CD4-positive, alpha-beta T cell (primary cell): ENCODE data around the gene TPT1. TPM values are rescaled to one million over a fixed set of nuclear protein-coding genes. Genes with fewer than 3 reads are reported as not detected.

ENCODE experiments used
- ATAC-seq: fragments of 200-7000 bp; cut with Tn5 transposase; one replicate; pipeline ENCODE4 v1.10.0; 2022; ENCODE audit warnings: mild to moderate bottlenecking; ENCODE audit not compliant: poor library complexity
- CTCF ChIA-PET: fragments of 350-600 bp; sonication (Branson Sonifier 250); formaldehyde crosslinking; loops from one replicate; lab custom pipeline; 2021; ENCODE audit warnings: antibody characterized with exemption, inconsistent platforms; lab: Charles Lee
- POLR2A ChIA-PET: fragments of 350-600 bp; sonication (Branson Sonifier 250); formaldehyde crosslinking; loops from one replicate; lab custom pipeline; 2021; ENCODE audit warnings: antibody characterized with exemption, inconsistent platforms; lab: Charles Lee
- DNase-seq, 14 experiments: peaks; one replicate each; pipeline ENCODE4 v3.0.0-alpha.2; 2013 to 2020; ENCODE audit warnings: mixed read lengths in 2 of 14
- H3K27ac ChIP-seq, 2 donors: one replicate each; pipeline versions ENCODE4 v1.5.1 to v1.7.0; 2013; ENCODE audit warnings: low read length in 2 of 2, low read depth in 1 of 2, mild to moderate bottlenecking in 1 of 2
- H3K27me3 ChIP-seq, 2 experiments: 1 replicate in 1 of 2; 2 replicates in 1 of 2; pipeline versions ENCODE4 v1.6.1 to v1.7.0; 2013; ENCODE audit warnings: low read length in 2 of 2, control low read depth in 1 of 2, mild to moderate bottlenecking in 1 of 2, moderate library complexity in 1 of 2; ENCODE audit not compliant: insufficient read depth in 2 of 2, control insufficient read depth in 1 of 2
- H3K36me3 ChIP-seq: one replicate; pipeline ENCODE4 v1.6.1; 2013; ENCODE audit warnings: low read length, control low read depth; ENCODE audit not compliant: insufficient read depth
- H3K4me1 ChIP-seq: one replicate; pipeline ENCODE4 v1.6.1; 2013; ENCODE audit warnings: low read length, control low read depth; ENCODE audit not compliant: insufficient read depth
- H3K4me3 ChIP-seq: one replicate; pipeline ENCODE4 v1.5.1; 2013; ENCODE audit warnings: mild to moderate bottlenecking, low read length, moderate library complexity
- H3K9me3 ChIP-seq, 2 experiments: 1 replicate in 1 of 2; 2 replicates in 1 of 2; pipeline versions ENCODE4 v1.6.1 to v1.7.0; 2013; ENCODE audit warnings: low read length in 2 of 2, mild to moderate bottlenecking in 2 of 2, control low read depth in 1 of 2, moderate library complexity in 1 of 2; ENCODE audit not compliant: control insufficient read depth in 1 of 2, insufficient read depth in 1 of 2
- H3K27ac Mint-ChIP-seq: one replicate; pipeline ENCODE4 v1.8.0; 2020; ENCODE audit warnings: mixed read lengths
- H3K27me3 Mint-ChIP-seq: one replicate; pipeline ENCODE4 v1.8.0; 2021; ENCODE audit warnings: mixed read lengths
- H3K36me3 Mint-ChIP-seq: one replicate; pipeline ENCODE4 v1.8.0; 2021; ENCODE audit warnings: low read depth, mixed read lengths
- H3K4me1 Mint-ChIP-seq: one replicate; pipeline ENCODE4 v1.8.0; 2021; ENCODE audit warnings: low read depth, mixed read lengths
- H3K4me3 Mint-ChIP-seq: one replicate; pipeline ENCODE4 v1.8.0; 2020; ENCODE audit warnings: mild to moderate bottlenecking, mixed read lengths
- H3K9me3 Mint-ChIP-seq: one replicate; pipeline ENCODE4 v1.8.0; 2020; ENCODE audit warnings: mixed read lengths
- intact Hi-C, 2 experiments: fragments of 100-400 bp; cut with DNase I in 1 of 2; cut with micrococcal nuclease in 1 of 2; formaldehyde crosslinking; loops; one replicate each; pipeline versions ENCODE4 v1.15.1 to v1.9.0; 2023 to 2025; cut with DNase I, micrococcal nuclease
- total RNA-seq, 174 experiments: library from RNA in 2 of 174; stranded (reverse) in 2 of 174; gene quantifications; one replicate each; pipeline ENCODE4 v1.2.3 and lab custom pipeline; 2021 to 2026
- TF ChIP-seq, protein P1 (sequence below): fragments of 200-600 bp; IDR thresholded peaks from one replicate; pipeline ENCODE4 v1.8.0; 2022; ENCODE audit warnings: antibody characterized with exemption, mild to moderate bottlenecking

TPT1 gene
- total RNA-seq, 2 experiments from 2014 or later, result 8,742 to 8,834 TPM

DNA sequence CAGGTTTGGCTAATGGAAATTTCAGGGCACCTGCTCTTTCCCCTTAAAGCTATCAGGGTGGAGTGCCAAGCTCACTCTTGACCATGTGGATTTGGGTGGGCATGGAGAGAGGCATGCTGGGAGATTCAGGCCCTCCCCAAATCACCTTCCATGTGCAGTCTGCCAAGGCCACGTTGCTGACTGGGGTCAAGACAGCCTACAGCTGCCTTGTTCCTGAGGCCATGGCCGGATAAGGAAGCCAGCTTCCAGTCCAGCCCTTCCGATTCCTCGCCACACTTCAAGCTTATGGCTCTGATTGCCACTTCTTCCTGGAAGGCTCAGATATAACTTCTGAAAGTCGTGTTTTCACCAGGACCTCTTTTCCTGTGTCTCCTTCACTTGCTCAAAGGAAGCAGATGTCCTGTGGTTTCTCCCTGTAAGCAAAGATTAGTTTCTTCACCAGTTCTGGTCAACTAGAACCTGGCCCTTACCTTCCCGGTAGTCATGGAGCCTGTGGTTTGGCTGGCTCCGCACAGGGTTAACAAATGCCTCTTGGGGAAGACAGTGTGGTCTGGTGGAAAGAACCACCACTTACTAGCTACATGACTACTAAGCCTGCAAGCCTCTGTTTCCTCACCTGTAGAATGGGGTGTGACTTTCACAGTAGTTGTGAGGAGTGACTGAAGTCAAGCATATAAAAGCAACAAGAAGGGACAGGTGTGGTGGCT lies 16.1 kb upstream of the TPT1 start:
- POLR2A ChIA-PET, result interaction anchor here (0.7 to 3.0 kb wide), 8 partner anchors 11 to 60 kb away, joined by 3 to 12 read pairs (median 4); partner anchors contain the start of gene TPT1

DNA sequence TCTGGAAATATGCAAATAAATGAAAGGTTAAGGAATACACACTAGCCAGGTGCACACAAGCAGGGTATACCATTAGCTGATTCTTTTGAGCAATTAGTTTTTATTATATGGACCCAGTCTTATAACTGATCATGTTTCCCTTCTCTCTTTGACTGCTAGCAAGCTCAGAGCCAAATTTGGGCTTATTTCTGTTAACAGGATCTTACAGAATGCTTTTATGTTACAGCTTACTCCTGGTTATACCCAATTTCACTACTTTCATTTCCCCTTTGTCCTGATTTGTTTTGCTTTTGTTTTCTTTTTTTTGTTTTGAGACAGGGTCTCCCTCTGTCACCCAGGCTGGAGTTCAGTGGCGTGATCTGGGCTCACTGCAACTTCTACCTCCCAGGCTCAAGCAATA lies 12.9 kb upstream of the TPT1 start:
- POLR2A ChIA-PET, result interaction anchor here (1.3 kb wide), 1 partner anchor 14 kb away, joined by 7 read pairs; no protein-coding TSS in a partner anchor
- no peaks in the 10 kb centered on the region for H3K9me3 ChIP-seq
- Mint-ChIP-seq H3K27me3 (no peaks in the 10 kb centered on the region), H3K36me3 (peaks cover 67% of the 10 kb centered on the region), H3K4me1 (peaks cover 12% of the 10 kb centered on the region), H3K4me3 (no peak overlapping the region), H3K27ac (no peak overlapping the region), H3K9me3 (no peaks in the 10 kb centered on the region)
- no peak overlapping the region for H3K27ac ChIP-seq
- no peaks in the 10 kb centered on the region for H3K4me1 ChIP-seq
- DNase-seq (no peak), ATAC-seq (no peak)
- H3K36me3 ChIP-seq, result peaks cover 47% of the 10 kb centered on the region
- CTCF ChIA-PET, result no interaction called here
- intact Hi-C loops, result no loop called here
- H3K27me3 ChIP-seq, result no peaks in the 10 kb centered on the region
- H3K4me3 ChIP-seq, result no peak overlapping the region
- TF ChIP-seq, protein P1, sequence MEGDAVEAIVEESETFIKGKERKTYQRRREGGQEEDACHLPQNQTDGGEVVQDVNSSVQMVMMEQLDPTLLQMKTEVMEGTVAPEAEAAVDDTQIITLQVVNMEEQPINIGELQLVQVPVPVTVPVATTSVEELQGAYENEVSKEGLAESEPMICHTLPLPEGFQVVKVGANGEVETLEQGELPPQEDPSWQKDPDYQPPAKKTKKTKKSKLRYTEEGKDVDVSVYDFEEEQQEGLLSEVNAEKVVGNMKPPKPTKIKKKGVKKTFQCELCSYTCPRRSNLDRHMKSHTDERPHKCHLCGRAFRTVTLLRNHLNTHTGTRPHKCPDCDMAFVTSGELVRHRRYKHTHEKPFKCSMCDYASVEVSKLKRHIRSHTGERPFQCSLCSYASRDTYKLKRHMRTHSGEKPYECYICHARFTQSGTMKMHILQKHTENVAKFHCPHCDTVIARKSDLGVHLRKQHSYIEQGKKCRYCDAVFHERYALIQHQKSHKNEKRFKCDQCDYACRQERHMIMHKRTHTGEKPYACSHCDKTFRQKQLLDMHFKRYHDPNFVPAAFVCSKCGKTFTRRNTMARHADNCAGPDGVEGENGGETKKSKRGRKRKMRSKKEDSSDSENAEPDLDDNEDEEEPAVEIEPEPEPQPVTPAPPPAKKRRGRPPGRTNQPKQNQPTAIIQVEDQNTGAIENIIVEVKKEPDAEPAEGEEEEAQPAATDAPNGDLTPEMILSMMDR, result no peak

More for the DNA sequence above, 16.1 kb upstream of the TPT1 start:
- Histone ChIP-seq H3K9me3 (no peaks in the 10 kb centered on the region), H3K4me1 (no peaks in the 10 kb centered on the region), H3K4me3 (no peak overlapping the region), H3K36me3 (peaks cover 26% of the 10 kb centered on the region), H3K27ac (no peak overlapping the region), H3K27me3 (no peaks in the 10 kb centered on the region)
- ATAC-seq (no peak), DNase-seq (no peak)
- Mint-ChIP-seq H3K27ac (peak overlapping the region; percentile 79), H3K4me1 (peaks cover 17% of the 10 kb centered on the region), H3K36me3 (peaks cover 54% of the 10 kb centered on the region), H3K4me3 (no peak overlapping the region), H3K9me3 (no peaks in the 10 kb centered on the region), H3K27me3 (no peaks in the 10 kb centered on the region)
- TF ChIP-seq, protein P1, result no peak
- intact Hi-C loops, result no loop called here
- CTCF ChIA-PET, result no interaction called here

DNA sequence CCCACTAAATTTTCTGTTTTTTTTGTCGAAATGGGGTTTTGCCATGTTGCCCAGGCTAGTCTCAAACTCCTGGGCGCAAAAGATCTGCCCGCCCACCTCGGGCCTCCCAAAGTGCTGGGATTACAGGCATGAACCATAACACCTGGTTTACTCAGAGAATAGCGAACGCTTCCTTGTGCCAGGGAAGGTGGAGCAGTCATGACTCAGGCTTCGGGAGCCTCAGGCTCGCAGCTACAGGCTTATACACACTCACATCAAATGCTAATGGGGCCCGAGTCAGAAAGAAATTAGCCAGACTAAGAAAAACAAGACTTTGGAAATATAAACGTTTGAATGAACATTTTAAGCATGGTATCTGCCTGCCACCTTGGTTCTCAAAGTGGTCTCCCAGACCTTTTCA lies 11.0 kb upstream of the TPT1 start:
- Mint-ChIP-seq H3K27ac (no peak overlapping the region), H3K4me1 (peaks cover 7% of the 10 kb centered on the region), H3K4me3 (no peak overlapping the region), H3K9me3 (no peaks in the 10 kb centered on the region), H3K36me3 (peaks cover 68% of the 10 kb centered on the region), H3K27me3 (no peaks in the 10 kb centered on the region)
- intact Hi-C loops, result no loop called here
- H3K36me3 ChIP-seq, result peaks cover 53% of the 10 kb centered on the region
- no peak overlapping the region for H3K27ac ChIP-seq
- ATAC-seq (no peak), DNase-seq (no peak)
- POLR2A ChIA-PET, result interaction anchor here (1.0 kb wide), 1 partner anchor 15 kb away, joined by 5 read pairs; no protein-coding TSS in a partner anchor
- CTCF ChIA-PET, result no interaction called here
- TF ChIP-seq, protein P1, result no peak
- H3K4me1 ChIP-seq, result no peaks in the 10 kb centered on the region
- no peaks in the 10 kb centered on the region for H3K27me3 ChIP-seq
- no peaks in the 10 kb centered on the region for H3K9me3 ChIP-seq
- H3K4me3 ChIP-seq, result no peak overlapping the region
